Neural cell (in vitro differentiated cells): Measurements from ENCODE around the gene DYRK4.

Source experiments
- EP300 ChIP-seq: fragments of 450-650 bp; conservative IDR thresholded peaks from 2 replicates; pipeline ENCODE4 v1.6.1; 2014; ENCODE audit warnings: antibody characterized with exemption, mild to moderate bottlenecking, moderate library complexity; ENCODE audit not compliant: poor library complexity, severe bottlenecking
- POLR2AphosphoS5 ChIP-seq: IDR thresholded peaks from 2 replicates; pipeline ENCODE4 v1.6.1; 2012
- RAD21 ChIP-seq: fragments of 450-650 bp; conservative IDR thresholded peaks from 2 replicates; pipeline ENCODE4 v1.6.1; 2014; ENCODE audit warnings: antibody characterized with exemption, mild to moderate bottlenecking, moderate library complexity
- TAF1 ChIP-seq: IDR thresholded peaks from 2 replicates; pipeline ENCODE4 v1.6.1; 2012; ENCODE audit warnings: low read depth
- TF ChIP-seq, protein P1 (sequence below): fragments of 450-650 bp; IDR thresholded peaks from 2 replicates; pipeline ENCODE4 v1.5.1; 2014; ENCODE audit warnings: antibody characterized with exemption, mild to moderate bottlenecking, moderate library complexity; ENCODE audit not compliant: poor library complexity, severe bottlenecking
- TF ChIP-seq, protein P2 (sequence below): IDR thresholded peaks from 2 replicates; pipeline ENCODE4 v1.6.1; 2012; ENCODE audit warnings: borderline replicate concordance

DNA sequence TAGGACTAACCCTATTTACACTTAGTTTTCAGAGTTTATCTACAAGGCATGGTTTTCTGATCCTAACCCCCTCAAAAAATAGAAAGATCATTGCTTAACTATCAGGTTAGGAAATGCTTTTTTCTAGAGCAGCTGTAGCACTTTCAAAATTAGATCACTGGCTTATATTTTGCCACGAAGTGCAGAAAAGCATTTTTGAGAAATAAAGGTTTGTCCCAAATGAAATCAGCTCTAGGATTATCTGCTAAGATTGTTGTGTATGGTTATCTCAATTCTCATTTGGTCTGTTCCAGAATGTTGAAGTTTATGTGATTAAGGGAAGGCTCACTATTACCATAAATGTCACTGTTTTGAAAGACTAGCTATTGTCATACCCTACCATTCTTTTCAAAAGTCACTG lies 9.8 kb upstream of the DYRK4 start:
- TF ChIP-seq, protein P1, sequence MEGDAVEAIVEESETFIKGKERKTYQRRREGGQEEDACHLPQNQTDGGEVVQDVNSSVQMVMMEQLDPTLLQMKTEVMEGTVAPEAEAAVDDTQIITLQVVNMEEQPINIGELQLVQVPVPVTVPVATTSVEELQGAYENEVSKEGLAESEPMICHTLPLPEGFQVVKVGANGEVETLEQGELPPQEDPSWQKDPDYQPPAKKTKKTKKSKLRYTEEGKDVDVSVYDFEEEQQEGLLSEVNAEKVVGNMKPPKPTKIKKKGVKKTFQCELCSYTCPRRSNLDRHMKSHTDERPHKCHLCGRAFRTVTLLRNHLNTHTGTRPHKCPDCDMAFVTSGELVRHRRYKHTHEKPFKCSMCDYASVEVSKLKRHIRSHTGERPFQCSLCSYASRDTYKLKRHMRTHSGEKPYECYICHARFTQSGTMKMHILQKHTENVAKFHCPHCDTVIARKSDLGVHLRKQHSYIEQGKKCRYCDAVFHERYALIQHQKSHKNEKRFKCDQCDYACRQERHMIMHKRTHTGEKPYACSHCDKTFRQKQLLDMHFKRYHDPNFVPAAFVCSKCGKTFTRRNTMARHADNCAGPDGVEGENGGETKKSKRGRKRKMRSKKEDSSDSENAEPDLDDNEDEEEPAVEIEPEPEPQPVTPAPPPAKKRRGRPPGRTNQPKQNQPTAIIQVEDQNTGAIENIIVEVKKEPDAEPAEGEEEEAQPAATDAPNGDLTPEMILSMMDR = no peak
- TF ChIP-seq EP300 (no peak), RAD21 (no peak), POLR2AphosphoS5 (no peak), TAF1 (no peak)
- TF ChIP-seq, protein P2, sequence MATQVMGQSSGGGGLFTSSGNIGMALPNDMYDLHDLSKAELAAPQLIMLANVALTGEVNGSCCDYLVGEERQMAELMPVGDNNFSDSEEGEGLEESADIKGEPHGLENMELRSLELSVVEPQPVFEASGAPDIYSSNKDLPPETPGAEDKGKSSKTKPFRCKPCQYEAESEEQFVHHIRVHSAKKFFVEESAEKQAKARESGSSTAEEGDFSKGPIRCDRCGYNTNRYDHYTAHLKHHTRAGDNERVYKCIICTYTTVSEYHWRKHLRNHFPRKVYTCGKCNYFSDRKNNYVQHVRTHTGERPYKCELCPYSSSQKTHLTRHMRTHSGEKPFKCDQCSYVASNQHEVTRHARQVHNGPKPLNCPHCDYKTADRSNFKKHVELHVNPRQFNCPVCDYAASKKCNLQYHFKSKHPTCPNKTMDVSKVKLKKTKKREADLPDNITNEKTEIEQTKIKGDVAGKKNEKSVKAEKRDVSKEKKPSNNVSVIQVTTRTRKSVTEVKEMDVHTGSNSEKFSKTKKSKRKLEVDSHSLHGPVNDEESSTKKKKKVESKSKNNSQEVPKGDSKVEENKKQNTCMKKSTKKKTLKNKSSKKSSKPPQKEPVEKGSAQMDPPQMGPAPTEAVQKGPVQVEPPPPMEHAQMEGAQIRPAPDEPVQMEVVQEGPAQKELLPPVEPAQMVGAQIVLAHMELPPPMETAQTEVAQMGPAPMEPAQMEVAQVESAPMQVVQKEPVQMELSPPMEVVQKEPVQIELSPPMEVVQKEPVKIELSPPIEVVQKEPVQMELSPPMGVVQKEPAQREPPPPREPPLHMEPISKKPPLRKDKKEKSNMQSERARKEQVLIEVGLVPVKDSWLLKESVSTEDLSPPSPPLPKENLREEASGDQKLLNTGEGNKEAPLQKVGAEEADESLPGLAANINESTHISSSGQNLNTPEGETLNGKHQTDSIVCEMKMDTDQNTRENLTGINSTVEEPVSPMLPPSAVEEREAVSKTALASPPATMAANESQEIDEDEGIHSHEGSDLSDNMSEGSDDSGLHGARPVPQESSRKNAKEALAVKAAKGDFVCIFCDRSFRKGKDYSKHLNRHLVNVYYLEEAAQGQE = no peak
